ENCODE data around the gene EMC9. TPM values are rescaled to one million over a fixed set of nuclear protein-coding genes. Genes with fewer than 3 reads are reported as not detected.
A peak's percentile ranks its signal among the peaks of the same experiment; 100 is the strongest.

The EMC9 gene
- total RNA-seq, 6 donors from 2014 or later: 8.6 to 13.8 (median 12.0) TPM

DNA sequence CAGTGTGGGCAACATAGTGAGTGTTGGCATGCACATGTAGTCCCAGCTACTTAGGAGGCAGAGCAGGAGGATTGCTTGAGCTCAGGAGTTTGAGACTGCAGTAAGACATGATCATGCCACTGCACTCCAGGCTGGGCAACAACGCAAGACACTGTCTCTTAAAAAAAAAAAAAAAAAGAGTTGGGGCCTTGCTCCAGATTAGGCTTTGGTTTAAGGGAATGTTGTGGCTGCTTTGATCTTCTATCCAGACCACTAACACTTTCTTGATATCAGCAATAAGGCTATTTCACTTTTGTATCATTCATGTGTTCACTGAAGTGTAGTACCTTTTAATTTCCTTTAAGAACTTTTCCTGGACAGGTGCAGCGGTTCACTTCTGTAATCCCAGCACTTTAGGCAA lies 13.7 kb downstream of the EMC9 start:
- Histone ChIP-seq H3K4me3 (no peak overlapping the region), H3K4me1 (peaks cover 0 to 10% (median 5%) of the 10 kb centered on the region in 4 donors), H3K9me3 (no peaks in the 10 kb centered on the region), H3K27ac (no peak overlapping the region), H3K27me3 (no peaks in the 10 kb centered on the region), H3K36me3 (peaks cover 6 to 17% (median 12%) of the 10 kb centered on the region in 4 donors)
- TF ChIP-seq POLR2AphosphoS5 (IDR thresholded peaks at IDR 0.05) (no peak), POLR2A (IDR thresholded peaks at IDR 0.05) (no peak), EP300 (IDR thresholded peaks at IDR 0.05) (no peak)
- TF ChIP-seq, protein P1, sequence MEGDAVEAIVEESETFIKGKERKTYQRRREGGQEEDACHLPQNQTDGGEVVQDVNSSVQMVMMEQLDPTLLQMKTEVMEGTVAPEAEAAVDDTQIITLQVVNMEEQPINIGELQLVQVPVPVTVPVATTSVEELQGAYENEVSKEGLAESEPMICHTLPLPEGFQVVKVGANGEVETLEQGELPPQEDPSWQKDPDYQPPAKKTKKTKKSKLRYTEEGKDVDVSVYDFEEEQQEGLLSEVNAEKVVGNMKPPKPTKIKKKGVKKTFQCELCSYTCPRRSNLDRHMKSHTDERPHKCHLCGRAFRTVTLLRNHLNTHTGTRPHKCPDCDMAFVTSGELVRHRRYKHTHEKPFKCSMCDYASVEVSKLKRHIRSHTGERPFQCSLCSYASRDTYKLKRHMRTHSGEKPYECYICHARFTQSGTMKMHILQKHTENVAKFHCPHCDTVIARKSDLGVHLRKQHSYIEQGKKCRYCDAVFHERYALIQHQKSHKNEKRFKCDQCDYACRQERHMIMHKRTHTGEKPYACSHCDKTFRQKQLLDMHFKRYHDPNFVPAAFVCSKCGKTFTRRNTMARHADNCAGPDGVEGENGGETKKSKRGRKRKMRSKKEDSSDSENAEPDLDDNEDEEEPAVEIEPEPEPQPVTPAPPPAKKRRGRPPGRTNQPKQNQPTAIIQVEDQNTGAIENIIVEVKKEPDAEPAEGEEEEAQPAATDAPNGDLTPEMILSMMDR (IDR thresholded peaks at IDR 0.05): no peak
- DNase-seq (no peak), ATAC-seq (ENCODE audit: low FRiP score in 2 of 2) (no peak)
- 85 to 86% methylated on average over 2 of the region's 2 CpGs for WGBS, 2 donors

GRCh38 chr14:24126939-24127338 lies 14.5 kb downstream of the EMC9 start:
- TF ChIP-seq, protein P1 (IDR thresholded peaks at IDR 0.05): no peak
- TF ChIP-seq EP300 (IDR thresholded peaks at IDR 0.05): no peak
- ATAC-seq (ENCODE audit: low FRiP score in 2 of 2): no peak

DNA sequence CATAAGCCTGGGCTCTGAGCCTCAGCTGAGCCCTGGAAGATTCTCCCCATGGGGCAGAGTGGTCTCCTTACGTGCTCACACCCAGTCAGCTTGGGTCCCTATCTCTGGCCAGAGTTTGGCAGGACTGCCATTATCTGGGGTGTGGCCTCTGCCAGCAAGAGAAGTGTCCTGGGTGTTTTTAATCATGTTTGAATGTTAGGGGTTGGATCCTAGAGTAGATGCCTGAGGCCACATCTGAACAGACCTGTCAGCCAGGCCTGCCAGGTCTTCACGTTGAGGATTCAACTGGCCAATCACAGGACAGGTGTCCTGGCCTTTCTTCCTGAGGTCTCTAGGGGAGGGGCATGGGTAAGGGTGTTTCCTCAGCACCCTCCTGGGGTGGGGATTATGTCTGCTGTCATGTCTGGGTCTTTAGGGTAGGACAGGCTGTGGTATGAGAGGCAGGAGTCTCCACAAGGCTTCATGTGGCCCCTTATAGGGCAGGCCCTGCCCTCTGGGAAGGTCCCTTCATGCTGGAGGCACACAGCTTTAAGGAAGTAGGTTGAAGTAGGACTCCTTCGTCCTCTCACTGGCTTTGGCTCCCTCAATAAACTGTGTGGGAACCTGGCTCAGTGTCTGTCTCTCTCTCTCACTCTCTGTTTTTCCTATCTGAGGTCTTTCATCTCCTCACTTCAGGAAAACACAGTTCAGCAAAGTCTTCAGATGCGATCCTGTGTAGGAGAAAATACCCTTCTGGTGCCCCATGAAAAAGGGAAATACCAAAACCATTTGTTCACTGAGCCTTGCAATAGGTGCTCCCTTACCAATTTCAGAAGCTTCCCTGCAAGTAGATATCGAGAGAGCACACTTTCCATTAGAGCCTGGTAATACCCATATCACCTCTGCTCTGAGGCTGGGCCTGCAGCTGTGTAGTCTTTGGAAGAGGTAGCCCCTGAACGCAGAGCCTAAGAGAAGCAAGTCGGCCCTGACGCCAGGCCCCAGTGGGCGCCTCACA lies 17.7 kb downstream of the EMC9 start:
- WGBS, 2 donors: 86% methylated on average over 9 of the region's 9 CpGs
- H3K9me3 ChIP-seq: no peaks in the 10 kb centered on the region
- no peak overlapping the region for H3K27ac ChIP-seq
- TF ChIP-seq, protein P1 (IDR thresholded peaks at IDR 0.05): no peak
- TF ChIP-seq POLR2AphosphoS5 (IDR thresholded peaks at IDR 0.05) (no peak), EP300 (IDR thresholded peaks at IDR 0.05) (no peak), POLR2A (IDR thresholded peaks at IDR 0.05) (no peak)
- no peaks in the 10 kb centered on the region for H3K4me1 ChIP-seq
- peaks cover 38 to 57% (median 50%) of the 10 kb centered on the region in 4 donors for H3K36me3 ChIP-seq
- H3K27me3 ChIP-seq: no peaks in the 10 kb centered on the region
- ATAC-seq (ENCODE audit: low FRiP score in 2 of 2) (peak in 1 of 2 donors; percentile 28), DNase-seq (no peak)
- no peak overlapping the region for H3K4me3 ChIP-seq

More at GRCh38 chr14:24126939-24127338, 14.5 kb downstream of the EMC9 start:
- H3K27me3 ChIP-seq: no peaks in the 10 kb centered on the region
- no peak for DNase-seq
- H3K4me3 ChIP-seq: no peak overlapping the region
- no peak overlapping the region for H3K27ac ChIP-seq
- H3K4me1 ChIP-seq: peaks cover 0 to 10% (median 5%) of the 10 kb centered on the region in 4 donors
- H3K9me3 ChIP-seq: no peaks in the 10 kb centered on the region
- peaks cover 10 to 24% (median 20%) of the 10 kb centered on the region in 4 donors for H3K36me3 ChIP-seq

DNA sequence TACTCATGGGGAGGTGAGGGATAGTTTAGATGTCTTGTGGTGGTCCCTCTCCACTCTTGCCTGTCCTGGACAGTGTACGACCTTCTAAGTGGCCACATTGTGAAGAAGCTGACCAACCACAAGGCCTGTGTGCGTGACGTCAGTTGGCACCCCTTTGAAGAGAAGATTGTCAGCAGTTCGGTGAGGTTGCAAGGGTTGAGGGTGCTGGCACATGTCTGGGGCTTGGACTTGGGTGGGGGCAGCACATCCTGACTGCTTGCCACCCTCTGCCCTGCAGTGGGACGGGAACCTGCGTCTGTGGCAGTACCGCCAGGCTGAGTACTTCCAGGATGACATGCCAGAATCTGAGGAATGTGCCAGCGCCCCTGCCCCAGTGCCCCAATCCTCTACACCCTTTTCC lies 18.5 kb downstream of the EMC9 start:
- peaks cover 38 to 65% (median 58%) of the 10 kb centered on the region in 4 donors for H3K36me3 ChIP-seq
- WGBS, 2 donors: 91% methylated on average over 8 of the region's 8 CpGs
- ATAC-seq (ENCODE audit: low FRiP score in 2 of 2): no peak
- TF ChIP-seq EP300 (IDR thresholded peaks at IDR 0.05) (no peak), POLR2A (IDR thresholded peaks at IDR 0.05) (no peak), POLR2AphosphoS5 (IDR thresholded peaks at IDR 0.05) (no peak)
- TF ChIP-seq, protein P1 (IDR thresholded peaks at IDR 0.05): no peak
- no peaks in the 10 kb centered on the region for H3K9me3 ChIP-seq
- no peaks in the 10 kb centered on the region for H3K4me1 ChIP-seq
- H3K4me3 ChIP-seq: no peak overlapping the region
- H3K27ac ChIP-seq: no peak overlapping the region
- H3K27me3 ChIP-seq: no peaks in the 10 kb centered on the region
- DNase-seq: no peak

Data from upper lobe of left lung (tissue), 6 donors.